ENCODE results near the gene POM121.
"Not testable (repeated sequence)": the region's sequence is repeated elsewhere in the genome, so short reads cannot be mapped to it uniquely, and the experiment has no call there.

POM121 gene

GRCh38 chr7:72953901-72954562 is 29.1 kb downstream of the POM121 start:
- in situ Hi-C loops (cut with HindIII; ENCODE audit: low sequenced_read_pairs); DNase-seq (ENCODE audit: low read depth): not testable (repeated sequence)
- peak overlapping the region; percentile 15 for H3K4me3 ChIP-seq (ENCODE audit: low read depth, low read length)

GRCh38 chr7:72954563-72955198 is 29.8 kb downstream of the POM121 start:
- DNase-seq (ENCODE audit: low read depth); in situ Hi-C loops (cut with HindIII; ENCODE audit: low sequenced_read_pairs): not testable (repeated sequence)
- H3K4me3 ChIP-seq (ENCODE audit: low read depth, low read length): peak overlapping the region; percentile 24

GRCh38 chr7:72960029-72960428 is 35.1 kb downstream of the POM121 start:
- DNase-seq (ENCODE audit: low read depth); H3K4me3 ChIP-seq (ENCODE audit: low read depth, low read length); in situ Hi-C loops (cut with HindIII; ENCODE audit: low sequenced_read_pairs): not testable (repeated sequence)

- DNase-seq (ENCODE audit: low read depth); H3K4me3 ChIP-seq (ENCODE audit: low read depth, low read length); in situ Hi-C loops (cut with HindIII; ENCODE audit: low sequenced_read_pairs): not testable (repeated sequence)
Measured at GRCh38 chr7:72960626-72961345, 35.9 kb downstream of the POM121 start.

- H3K4me3 ChIP-seq (ENCODE audit: low read depth, low read length); in situ Hi-C loops (cut with HindIII; ENCODE audit: low sequenced_read_pairs); DNase-seq (ENCODE audit: low read depth): not testable (repeated sequence)
Measured at GRCh38 chr7:72961346-72961650, 36.4 kb downstream of the POM121 start.

- H3K4me3 ChIP-seq (ENCODE audit: low read depth, low read length); in situ Hi-C loops (cut with HindIII; ENCODE audit: low sequenced_read_pairs); DNase-seq (ENCODE audit: low read depth): not testable (repeated sequence)
Measured at GRCh38 chr7:72963056-72963455, 38.2 kb downstream of the POM121 start.

GRCh38 chr7:72965186-72965975 is 40.5 kb downstream of the POM121 start:
- DNase-seq (ENCODE audit: low read depth); in situ Hi-C loops (cut with HindIII; ENCODE audit: low sequenced_read_pairs); H3K4me3 ChIP-seq (ENCODE audit: low read depth, low read length): not testable (repeated sequence)

GRCh38 chr7:72966892-72967291 is 42.0 kb downstream of the POM121 start:
- in situ Hi-C loops (cut with HindIII; ENCODE audit: low sequenced_read_pairs); DNase-seq (ENCODE audit: low read depth); H3K4me3 ChIP-seq (ENCODE audit: low read depth, low read length): not testable (repeated sequence)

- H3K4me3 ChIP-seq (ENCODE audit: low read depth, low read length); in situ Hi-C loops (cut with HindIII; ENCODE audit: low sequenced_read_pairs); DNase-seq (ENCODE audit: low read depth): not testable (repeated sequence)
Measured at GRCh38 chr7:72968980-72969516, 44.2 kb downstream of the POM121 start, which contains the start of gene TRIM74. TSS of gene TRIM74 (minus strand) at chr7:72969466. CDS start at chr7:72966157, 3,309 bp downstream.

GRCh38 chr7:72969688-72970087 is 44.8 kb downstream of the POM121 start:
- in situ Hi-C loops (cut with HindIII; ENCODE audit: low sequenced_read_pairs); H3K4me3 ChIP-seq (ENCODE audit: low read depth, low read length); DNase-seq (ENCODE audit: low read depth): not testable (repeated sequence)

- DNase-seq (ENCODE audit: low read depth); in situ Hi-C loops (cut with HindIII; ENCODE audit: low sequenced_read_pairs); H3K4me3 ChIP-seq (ENCODE audit: low read depth, low read length): not testable (repeated sequence)
Measured at GRCh38 chr7:72971505-72971904, 46.6 kb downstream of the POM121 start.

GRCh38 chr7:72974781-72975180 is 49.9 kb downstream of the POM121 start:
- in situ Hi-C loops (cut with HindIII; ENCODE audit: low sequenced_read_pairs); H3K4me3 ChIP-seq (ENCODE audit: low read depth, low read length); DNase-seq (ENCODE audit: low read depth): not testable (repeated sequence)

GRCh38 chr7:72975656-72976286 is 50.9 kb downstream of the POM121 start:
- H3K4me3 ChIP-seq (ENCODE audit: low read depth, low read length); DNase-seq (ENCODE audit: low read depth); in situ Hi-C loops (cut with HindIII; ENCODE audit: low sequenced_read_pairs): not testable (repeated sequence)

- H3K4me3 ChIP-seq (ENCODE audit: low read depth, low read length); in situ Hi-C loops (cut with HindIII; ENCODE audit: low sequenced_read_pairs): not testable (repeated sequence)
Measured at GRCh38 chr7:72976434-72976833, 51.5 kb downstream of the POM121 start.

GRCh38 chr7:72980382-72980781 is 55.5 kb downstream of the POM121 start:
- H3K4me3 ChIP-seq (ENCODE audit: low read depth, low read length); DNase-seq (ENCODE audit: low read depth); in situ Hi-C loops (cut with HindIII; ENCODE audit: low sequenced_read_pairs): not testable (repeated sequence)

More at GRCh38 chr7:72976434-72976833, 51.5 kb downstream of the POM121 start:
- DNase-seq (ENCODE audit: low read depth): not testable (repeated sequence)

GRCh38 chr7:72982084-72982483 is 57.2 kb downstream of the POM121 start:
- DNase-seq (ENCODE audit: low read depth); in situ Hi-C loops (cut with HindIII; ENCODE audit: low sequenced_read_pairs); H3K4me3 ChIP-seq (ENCODE audit: low read depth, low read length): not testable (repeated sequence)
